Endothelial cell of umbilical vein (primary cell): ENCODE data around the gene DLL4. TPM values are rescaled to one million over a fixed set of nuclear protein-coding genes. Genes with fewer than 3 reads are reported as not detected.

Source experiments
- BruUV-seq: library from RNA; stranded (reverse); fragments of 400-500 nt; replicated peaks from 2 replicates; lab custom pipeline; 2021; lab: Mats Ljungman, UMichigan
- CTCF ChIA-PET: fragments of 300-600, 350-600 bp; sonication (Branson Sonifier 250); formaldehyde crosslinking; loops from one replicate; lab custom pipeline; 2021; ENCODE audit warnings: antibody characterized with exemption, inconsistent platforms; lab: Charles Lee
- POLR2A ChIA-PET: fragments of 300-600, 350-600 bp; sonication (Branson Sonifier 250); formaldehyde crosslinking; loops from one replicate; lab custom pipeline; 2021; ENCODE audit warnings: antibody characterized with exemption, inconsistent platforms; lab: Charles Lee
- DNase-seq: peaks from one replicate; pipeline ENCODE4 v3.0.0-alpha.2; 2011; ENCODE audit warnings: low read depth, low spot score
- FAIRE-seq: peaks from 2 replicates; lab custom pipeline; 2011; peaks lifted over from hg19 to GRCh38; lab: Jason Lieb, UNC
- H2AFZ ChIP-seq: 2 replicates; pipeline ENCODE4 v1.6.0; 2012; ENCODE audit warnings: low read depth, low read length, control low read depth, inconsistent platforms
- H3K27ac ChIP-seq: 2 replicates; pipeline ENCODE4 v1.5.1; 2011; ENCODE audit warnings: low read depth, mild to moderate bottlenecking, control low read depth, low read length, moderate library complexity; ENCODE audit not compliant: insufficient read depth
- H3K27me3 ChIP-seq, 2 experiments: 2 replicates each; pipeline versions ENCODE4 v1.6.0 to v1.6.1; 2011; ENCODE audit warnings: low read length in 2 of 2, mixed read lengths in 1 of 2; ENCODE audit not compliant: control insufficient read depth in 2 of 2, insufficient read depth in 2 of 2
- H3K36me3 ChIP-seq, 2 experiments: 2 replicates in 1 of 2; 3 replicates in 1 of 2; pipeline ENCODE4 v1.5.1; 2011; ENCODE audit warnings: low read length in 2 of 2, mild to moderate bottlenecking in 1 of 2, moderate library complexity in 1 of 2; ENCODE audit not compliant: control insufficient read depth in 2 of 2, insufficient read depth in 2 of 2; ENCODE audit errors: extremely low read depth in 1 of 2
- H3K4me1 ChIP-seq: 3 replicates; pipeline ENCODE4 v1.5.1; 2011; ENCODE audit warnings: mild to moderate bottlenecking, low read length; ENCODE audit not compliant: control insufficient read depth, insufficient read depth; ENCODE audit errors: extremely low read depth
- H3K4me2 ChIP-seq: 2 replicates; pipeline ENCODE4 v1.6.1; 2011; ENCODE audit warnings: low read length, control low read depth, mixed read lengths; ENCODE audit not compliant: insufficient read depth
- H3K4me3 ChIP-seq, 3 experiments: fragments of 200-600 bp in 1 of 3; sonication (generic), shearing (Covaris generic) in 1 of 3; replicated peaks in 1 of 3; 2 replicates each; pipeline ENCODE4 v1.5.1; 2011 to 2016; ENCODE audit warnings: control low read depth in 3 of 3, low read length in 3 of 3, mild to moderate bottlenecking in 2 of 3, inconsistent platforms in 1 of 3, low read depth in 1 of 3, moderate library complexity in 1 of 3; ENCODE audit not compliant: insufficient read depth in 1 of 3
- H3K79me2 ChIP-seq: 2 replicates; pipeline ENCODE4 v1.6.0; 2012; ENCODE audit warnings: low read length, inconsistent platforms; ENCODE audit not compliant: control insufficient read depth, insufficient read depth
- H3K9ac ChIP-seq: replicated peaks from 2 replicates; pipeline ENCODE3; 2011; ENCODE audit warnings: low read length, control low read depth; ENCODE audit not compliant: insufficient read depth; ENCODE audit errors: extremely low read depth
- H3K9me1 ChIP-seq: replicated peaks from 3 replicates; pipeline ENCODE4 v1.6.0; 2011; ENCODE audit warnings: mild to moderate bottlenecking, low read length; ENCODE audit not compliant: control insufficient read depth, insufficient read depth; ENCODE audit errors: extremely low read depth
- H3K9me3 ChIP-seq: replicated peaks from 2 replicates; pipeline ENCODE4 v1.5.1; 2012; ENCODE audit warnings: low read length, inconsistent platforms; ENCODE audit not compliant: control insufficient read depth, insufficient read depth
- H4K20me1 ChIP-seq: replicated peaks from 2 replicates; pipeline ENCODE3; 2011; ENCODE audit warnings: mild to moderate bottlenecking, low read length; ENCODE audit not compliant: control insufficient read depth, insufficient read depth; ENCODE audit errors: extremely low read depth
- FOS ChIP-seq: IDR thresholded peaks from 2 replicates; pipeline ENCODE4 v1.6.1; 2011; ENCODE audit warnings: mild to moderate bottlenecking, low read length, moderate library complexity, borderline replicate concordance; ENCODE audit not compliant: insufficient read depth
- GATA2 ChIP-seq: IDR thresholded peaks from 2 replicates; pipeline ENCODE4 v1.7.0; 2011; ENCODE audit warnings: low read depth, mild to moderate bottlenecking, moderate library complexity, mixed read lengths, low read length; ENCODE audit not compliant: insufficient read length, insufficient read depth
- JUN ChIP-seq: IDR thresholded peaks from 2 replicates; pipeline ENCODE4 v1.6.1; 2011; ENCODE audit warnings: borderline replicate concordance, low read depth; ENCODE audit not compliant: insufficient read length, insufficient read depth
- MYC ChIP-seq: IDR thresholded peaks from one replicate; pipeline ENCODE4 v1.6.1; 2011; ENCODE audit warnings: mild to moderate bottlenecking, low read depth, low read length
- POLR2A ChIP-seq: IDR thresholded peaks from 2 replicates; pipeline ENCODE4 v1.6.1; 2012; ENCODE audit warnings: low read depth, mild to moderate bottlenecking, control low read depth, low read length
- POLR2AphosphoS5 ChIP-seq: IDR thresholded peaks from 2 replicates; pipeline ENCODE4 v1.6.1; 2012; ENCODE audit warnings: low read depth, mild to moderate bottlenecking, control low read depth, low read length, moderate library complexity; ENCODE audit not compliant: insufficient read depth
- dilution Hi-C: fragments of 300-500 bp; cut with MboI; formaldehyde crosslinking; loops from one replicate; pipeline ENCODE4 v1.15.0; 2019; ENCODE audit warnings: low sequenced_read_pairs; ENCODE audit not compliant: extremely low pct_ligation_motif_present
- intact Hi-C: fragments of 100-400 bp; cut with micrococcal nuclease; formaldehyde crosslinking; loops from one replicate; pipeline ENCODE4 v1.10.0; 2022
- polyA plus RNA-seq, 4 experiments: library from polyadenylated mRNA; depleted of rRNA in 3 of 4; stranded (reverse) in 3 of 4; unstranded in 1 of 4; fragments of >200 nt; gene quantifications; 2 replicates each; pipeline versions ENCODE4 v1.2.1 to v1.2.3, GENCODE V29; 2011 to 2012; ENCODE audit warnings: missing spikeins in 1 of 4
- total RNA-seq: library from RNA; stranded (reverse); gene quantifications from 2 replicates; pipeline ENCODE4 v1.2.3, GENCODE V29; 2021
- TF ChIP-seq, protein P1 (sequence below): IDR thresholded peaks from 2 replicates; pipeline ENCODE4 v1.6.1; 2011; ENCODE audit not compliant: insufficient read depth, insufficient read length

Gene DLL4
- total and polyA plus RNA-seq, 2 donors (not counting 3 experiments of a cell fraction or from before 2014, with no cell fraction given) = 55.2 to 57.8 TPM

DNA sequence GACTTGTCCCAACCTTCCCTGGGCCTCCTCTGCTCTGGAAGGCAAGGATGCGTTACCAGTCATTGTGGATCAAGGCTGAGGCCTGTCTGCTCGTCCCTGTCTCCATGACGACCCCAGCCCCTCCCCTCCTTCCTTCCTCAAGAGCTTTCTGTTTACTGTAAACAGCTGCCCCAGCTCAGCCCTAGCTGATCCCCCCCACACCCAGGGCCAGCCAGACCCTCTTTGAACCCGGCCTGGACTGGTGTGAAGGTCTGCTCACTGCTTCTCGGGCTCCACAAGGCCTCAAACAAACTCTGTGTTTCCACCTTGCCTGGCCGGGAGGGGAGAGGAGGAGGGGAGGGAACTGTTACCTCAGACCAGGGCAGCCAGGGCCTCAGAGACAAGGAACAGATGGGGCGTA is 18.0 kb upstream of the DLL4 start:
- ChIA-PET CTCF (interaction anchor here (0.7 to 11.3 kb wide), 3 partner anchors 16 to 107 kb away, joined by 3 to 260 read pairs (median 4); partner anchors contain the start of gene DLL4), POLR2A (interaction anchor here (1.6 to 2.0 kb wide), 2 partner anchors 17 to 19 kb away, joined by 6 to 8 read pairs; partner anchors contain the start of gene DLL4)
- dilution Hi-C loops (no loop called here), intact Hi-C loops (no loop called here)
- Histone ChIP-seq H2AFZ (no peak overlapping the region), H3K4me3 (no peak overlapping the region), H3K4me2 (no peak overlapping the region), H3K9ac (no peak overlapping the region), H3K27me3 (no peaks in the 10 kb centered on the region), H3K4me1 (peaks cover 36% of the 10 kb centered on the region), H3K9me1 (no peaks in the 10 kb centered on the region), H3K27ac (no peak overlapping the region), H4K20me1 (no peaks in the 10 kb centered on the region), H3K9me3 (no peaks in the 10 kb centered on the region), H3K36me3 (no peaks in the 10 kb centered on the region), H3K79me2 (no peaks in the 10 kb centered on the region)
- DNase-seq = no peak
- BruUV-seq = no TSS peak
- FAIRE-seq = no peak
- no peak for TF ChIP-seq POLR2A

DNA sequence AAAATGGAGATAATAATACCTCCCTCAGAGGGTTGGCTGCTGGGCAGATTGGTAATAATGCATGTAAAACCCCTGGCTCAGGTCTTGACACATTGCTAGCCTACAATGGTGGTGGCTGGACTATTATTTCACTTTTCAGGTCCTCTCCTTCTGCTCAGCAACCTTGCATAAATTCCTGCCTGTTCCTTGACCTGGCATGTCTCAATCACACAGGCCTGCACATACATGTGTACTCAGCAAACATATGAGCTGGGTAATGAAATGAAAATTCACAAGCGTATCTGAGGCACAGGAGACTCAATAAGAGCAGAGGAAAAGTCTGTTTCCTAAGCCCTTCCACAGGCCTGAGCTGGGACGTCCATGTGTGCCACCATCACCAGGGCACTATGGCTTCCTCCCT is 17.4 kb upstream of the DLL4 start:
- H3K9ac ChIP-seq = no peak overlapping the region
- peaks cover 33% of the 10 kb centered on the region for H3K4me1 ChIP-seq
- BruUV-seq = no TSS peak
- no peak overlapping the region for H3K4me3 ChIP-seq
- no peaks in the 10 kb centered on the region for H3K79me2 ChIP-seq
- FAIRE-seq (no peak), DNase-seq (no peak)
- no peaks in the 10 kb centered on the region for H3K9me3 ChIP-seq
- POLR2A ChIA-PET = interaction anchor here (0.6 to 2.0 kb wide), 2 partner anchors 17 to 18 kb away, joined by 3 to 6 read pairs; partner anchors contain the start of gene DLL4
- no peak overlapping the region for H3K4me2 ChIP-seq
- H3K27ac ChIP-seq = no peak overlapping the region
- CTCF ChIA-PET = interaction anchor here (0.7 to 11.3 kb wide), 4 partner anchors 16 to 106 kb away, joined by 3 to 260 read pairs (median 4); partner anchors contain the start of gene DLL4
- no peak for TF ChIP-seq GATA2
- no peak for TF ChIP-seq FOS
- no peak for TF ChIP-seq JUN
- TF ChIP-seq POLR2AphosphoS5 = no peak
- TF ChIP-seq, protein P1, sequence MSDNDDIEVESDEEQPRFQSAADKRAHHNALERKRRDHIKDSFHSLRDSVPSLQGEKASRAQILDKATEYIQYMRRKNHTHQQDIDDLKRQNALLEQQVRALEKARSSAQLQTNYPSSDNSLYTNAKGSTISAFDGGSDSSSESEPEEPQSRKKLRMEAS = no peak
- no peak for TF ChIP-seq MYC
- intact Hi-C loops = no loop called here
- no peaks in the 10 kb centered on the region for H3K36me3 ChIP-seq
- no peaks in the 10 kb centered on the region for H3K9me1 ChIP-seq
- dilution Hi-C loops = no loop called here
- no peak overlapping the region for H2AFZ ChIP-seq
- H3K27me3 ChIP-seq = no peaks in the 10 kb centered on the region
- H4K20me1 ChIP-seq = no peaks in the 10 kb centered on the region
